Natural killer cell treated with Interleukin-12 subunit alpha and Interleukin-12 subunit beta and Interleukin-15 and Interleukin-18, amount 100 ng/mL, for 72 hours (primary cell): Measurements from ENCODE around the gene ROM1. TPM values are rescaled to one million over a fixed set of nuclear protein-coding genes. Genes with fewer than 3 reads are reported as not detected.
A peak's percentile ranks its signal among the peaks of the same experiment; 100 is the strongest.
"Not testable (repeated sequence)": the region's sequence is repeated elsewhere in the genome, so short reads cannot be mapped to it uniquely, and the experiment has no call there.

ENCODE experiments used
- ATAC-seq, 2 donors: fragments of 150-1000 bp; cut with Tn5 transposase in 1 of 2; sonication (Bioruptor Pico), chemical (Tn5 transposase) in 1 of 2; 2 replicates each; pipeline ENCODE4 v1.10.0; 2021
- DNase-seq: peaks from one replicate; pipeline ENCODE4 v3.0.0; 2022; ENCODE audit warnings: low spot score
- H3K27ac Mint-ChIP-seq, 2 donors: 1 replicate in 1 of 2; 2 replicates in 1 of 2; pipeline ENCODE4 v1.8.0; 2022; ENCODE audit warnings: mixed read lengths in 2 of 2, mild to moderate bottlenecking in 1 of 2, moderate library complexity in 1 of 2
- H3K27me3 Mint-ChIP-seq, 2 donors: 1 replicate in 1 of 2; 2 replicates in 1 of 2; pipeline ENCODE4 v1.8.0; 2022; ENCODE audit warnings: mixed read lengths in 2 of 2
- H3K36me3 Mint-ChIP-seq: one replicate; pipeline ENCODE4 v1.8.0; 2022; ENCODE audit warnings: mixed read lengths
- H3K4me1 Mint-ChIP-seq, 2 donors: 1 replicate in 1 of 2; 2 replicates in 1 of 2; pipeline ENCODE4 v1.8.0; 2022; ENCODE audit warnings: low read depth in 2 of 2, mixed read lengths in 2 of 2, mild to moderate bottlenecking in 1 of 2
- H3K4me3 Mint-ChIP-seq: one replicate; pipeline ENCODE4 v1.8.0; 2022; ENCODE audit warnings: mixed read lengths
- H3K9me3 Mint-ChIP-seq: 2 replicates; pipeline ENCODE4 v1.8.0; 2022; ENCODE audit warnings: mixed read lengths
- total RNA-seq, 2 donors: library from RNA; stranded (reverse); gene quantifications; one replicate each; pipeline ENCODE4 v1.2.3, GENCODE V29; 2022

Gene ROM1
- total RNA-seq, 2 donors from 2014 or later, result 4.5 to 4.6 TPM

DNA sequence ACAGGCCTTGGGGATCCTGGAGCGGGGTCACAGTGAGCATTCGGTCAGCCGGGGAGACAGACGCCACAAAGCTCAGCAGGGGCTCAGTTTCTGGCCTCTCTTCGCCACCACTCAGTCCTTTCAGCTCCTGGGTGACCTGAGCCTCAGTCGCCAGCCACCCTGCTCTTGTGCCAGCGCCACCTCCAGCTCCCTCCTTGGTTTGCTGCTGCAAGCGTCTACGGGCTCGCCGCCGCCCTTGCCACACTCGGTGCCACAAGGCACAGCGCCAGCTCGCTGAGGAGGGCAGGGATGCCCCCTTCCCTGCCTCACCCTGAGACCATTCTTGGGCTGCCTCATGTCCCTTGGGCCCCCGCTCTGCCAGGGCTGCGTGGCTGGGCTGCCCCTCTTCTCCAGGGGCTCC lies 37.9 kb upstream of the ROM1 start:
- ATAC-seq, result no peak
- peak overlapping the region; percentile 97 to 98 for H3K27ac Mint-ChIP-seq
- no peaks in the 10 kb centered on the region for H3K9me3 Mint-ChIP-seq
- no peak for DNase-seq
- peak overlapping the region; percentile 97 for H3K4me3 Mint-ChIP-seq
- H3K4me1 Mint-ChIP-seq, result peaks cover 43 to 47% of the 10 kb centered on the region in 2 donors
- peaks cover 38% of the 10 kb centered on the region for H3K36me3 Mint-ChIP-seq
- no peaks in the 10 kb centered on the region for H3K27me3 Mint-ChIP-seq

GRCh38 chr11:62575837-62576236 lies 37.2 kb upstream of the ROM1 start:
- H3K4me1 Mint-ChIP-seq, result peaks cover 36 to 42% of the 10 kb centered on the region in 2 donors
- peak overlapping the region; percentile 97 for H3K4me3 Mint-ChIP-seq
- peaks cover 35% of the 10 kb centered on the region for H3K36me3 Mint-ChIP-seq
- no peaks in the 10 kb centered on the region for H3K27me3 Mint-ChIP-seq
- no peaks in the 10 kb centered on the region for H3K9me3 Mint-ChIP-seq
- DNase-seq, result no peak
- ATAC-seq, result no peak
- peak overlapping the region; percentile 97 to 98 for H3K27ac Mint-ChIP-seq

- Mint-ChIP-seq H3K27me3 (no peaks in the 10 kb centered on the region), H3K36me3 (peaks cover 26% of the 10 kb centered on the region), H3K4me1 (peaks cover 23 to 29% of the 10 kb centered on the region in 2 donors), H3K4me3 (no peak overlapping the region), H3K9me3 (no peaks in the 10 kb centered on the region), H3K27ac (peak overlapping the region in 1 of 2 donors; percentile 81)
- DNase-seq (no peak), ATAC-seq (no peak)
These were observed 35.9 kb upstream of the ROM1 start for GRCh38 chr11:62577046-62577714.

DNA sequence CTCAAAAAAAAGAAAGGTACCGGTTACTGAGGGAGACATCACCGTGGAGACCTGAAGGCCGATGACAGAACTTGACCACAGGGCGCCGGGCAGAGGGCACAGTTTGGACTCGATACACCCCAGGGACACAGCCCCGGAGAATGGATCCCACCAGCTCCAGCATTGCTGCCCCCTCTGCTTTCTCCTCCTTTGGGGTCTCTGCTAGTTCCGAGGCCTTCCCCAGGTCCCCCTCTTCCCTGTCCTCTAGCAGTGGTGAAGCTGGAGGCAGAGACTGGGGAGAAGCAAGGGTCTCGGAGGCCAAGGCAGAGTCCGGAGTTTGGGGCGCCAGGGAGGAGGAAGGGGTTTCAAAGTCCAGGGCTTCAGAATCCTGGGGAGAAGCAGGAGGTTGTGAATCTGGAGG lies 34.5 kb upstream of the ROM1 start:
- Mint-ChIP-seq H3K27me3 (no peaks in the 10 kb centered on the region), H3K9me3 (no peaks in the 10 kb centered on the region), H3K27ac (no peak overlapping the region), H3K36me3 (peaks cover 13% of the 10 kb centered on the region), H3K4me3 (no peak overlapping the region), H3K4me1 (peaks cover 9 to 16% of the 10 kb centered on the region in 2 donors)
- no peak for DNase-seq
- ATAC-seq, result no peak

DNA sequence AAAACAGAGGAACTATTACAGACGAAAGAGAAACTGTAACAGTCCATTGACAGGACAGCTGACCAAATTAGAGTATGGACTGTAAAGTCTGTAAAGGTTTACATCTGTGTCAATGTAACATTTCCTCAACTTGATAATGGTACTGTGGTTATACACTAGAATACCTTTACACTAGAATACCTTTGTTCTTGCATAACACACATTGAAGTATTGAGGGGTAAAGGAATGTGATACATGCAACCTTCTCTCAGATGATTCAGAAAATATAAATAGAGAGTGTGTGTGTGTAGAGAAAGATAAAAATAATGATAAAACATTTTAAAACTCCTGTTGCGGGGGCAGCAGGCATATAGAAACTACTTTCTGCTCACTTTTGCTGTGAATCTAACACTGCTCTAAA lies 33.8 kb upstream of the ROM1 start:
- H3K4me1 Mint-ChIP-seq, result peaks cover 7 to 11% of the 10 kb centered on the region in 2 donors

GRCh38 chr11:62580959-62581715 lies 31.9 kb upstream of the ROM1 start:
- no peak for ATAC-seq
- Mint-ChIP-seq H3K27me3 (no peaks in the 10 kb centered on the region), H3K9me3 (no peaks in the 10 kb centered on the region), H3K4me1 (no peaks in the 10 kb centered on the region), H3K36me3 (peaks cover 12% of the 10 kb centered on the region), H3K27ac (no peak overlapping the region), H3K4me3 (no peak overlapping the region)
- no peak for DNase-seq

More for the DNA sequence above, 33.8 kb upstream of the ROM1 start:
- H3K36me3 Mint-ChIP-seq, result peaks cover 12% of the 10 kb centered on the region
- DNase-seq (no peak), ATAC-seq (no peak)
- no peak overlapping the region for H3K27ac Mint-ChIP-seq
- no peak overlapping the region for H3K4me3 Mint-ChIP-seq
- H3K27me3 Mint-ChIP-seq, result no peaks in the 10 kb centered on the region
- H3K9me3 Mint-ChIP-seq, result no peaks in the 10 kb centered on the region

GRCh38 chr11:62581735-62582134 lies 31.3 kb upstream of the ROM1 start:
- H3K27me3 Mint-ChIP-seq, H3K4me3 Mint-ChIP-seq, DNase-seq, H3K9me3 Mint-ChIP-seq, ATAC-seq, H3K27ac Mint-ChIP-seq, H3K4me1 Mint-ChIP-seq: not testable (repeated sequence)
- peaks cover 12% of the 10 kb centered on the region for H3K36me3 Mint-ChIP-seq

DNA sequence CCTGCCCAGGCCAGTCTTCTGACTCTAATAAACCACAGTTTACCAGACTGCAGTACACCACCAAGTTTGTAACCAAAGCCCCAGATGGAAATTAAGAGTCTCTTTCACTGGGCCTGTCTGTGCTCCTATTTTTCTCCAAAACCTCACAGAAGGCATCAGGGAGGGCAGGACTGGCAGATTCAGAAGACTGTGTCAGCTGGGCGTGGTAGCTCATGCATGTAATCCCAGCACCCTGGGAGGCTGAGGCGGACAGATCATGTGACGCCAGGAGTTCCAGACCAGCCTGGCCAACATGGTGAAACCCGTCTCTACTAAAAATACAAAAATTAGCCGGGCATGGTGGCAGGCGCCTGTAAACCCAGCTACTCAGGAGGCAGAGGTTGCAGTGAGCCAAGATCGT lies 27.7 kb upstream of the ROM1 start:
- H3K4me3 Mint-ChIP-seq, H3K27ac Mint-ChIP-seq, H3K4me1 Mint-ChIP-seq, H3K36me3 Mint-ChIP-seq, ATAC-seq, DNase-seq, H3K27me3 Mint-ChIP-seq, H3K9me3 Mint-ChIP-seq: not testable (repeated sequence)

GRCh38 chr11:62588966-62589637 lies 24.0 kb upstream of the ROM1 start:
- H3K4me1 Mint-ChIP-seq, result peaks cover 21 to 35% of the 10 kb centered on the region in 2 donors
- H3K9me3 Mint-ChIP-seq, result no peaks in the 10 kb centered on the region
- peak overlapping the region; percentile 98 for H3K4me3 Mint-ChIP-seq
- no peak for ATAC-seq
- no peak for DNase-seq
- peaks cover 7% of the 10 kb centered on the region for H3K36me3 Mint-ChIP-seq
- H3K27me3 Mint-ChIP-seq, result no peaks in the 10 kb centered on the region
- H3K27ac Mint-ChIP-seq, result peak overlapping the region in 1 of 2 donors; percentile 94

GRCh38 chr11:62591448-62592145 lies 21.5 kb upstream of the ROM1 start, which contains the start of gene TUT1:
Gene TUT1 (minus strand): TSS chr11:62591523. CDS start chr11:62591485, 38 bp downstream.
- H3K27me3 Mint-ChIP-seq, result no peaks in the 10 kb centered on the region
- peak within 1 kb of the TSS; percentile 98 for H3K4me3 Mint-ChIP-seq
- peak within 1 kb of the TSS; percentile 94 to 96 for H3K27ac Mint-ChIP-seq
- H3K36me3 Mint-ChIP-seq, result peaks cover 13% of the 10 kb centered on the region
- peak; percentile 96 for ATAC-seq
- no peaks in the 10 kb centered on the region for H3K9me3 Mint-ChIP-seq
- DNase-seq, result peak; percentile 97
- H3K4me1 Mint-ChIP-seq, result peaks cover 21 to 42% of the 10 kb centered on the region in 2 donors

DNA sequence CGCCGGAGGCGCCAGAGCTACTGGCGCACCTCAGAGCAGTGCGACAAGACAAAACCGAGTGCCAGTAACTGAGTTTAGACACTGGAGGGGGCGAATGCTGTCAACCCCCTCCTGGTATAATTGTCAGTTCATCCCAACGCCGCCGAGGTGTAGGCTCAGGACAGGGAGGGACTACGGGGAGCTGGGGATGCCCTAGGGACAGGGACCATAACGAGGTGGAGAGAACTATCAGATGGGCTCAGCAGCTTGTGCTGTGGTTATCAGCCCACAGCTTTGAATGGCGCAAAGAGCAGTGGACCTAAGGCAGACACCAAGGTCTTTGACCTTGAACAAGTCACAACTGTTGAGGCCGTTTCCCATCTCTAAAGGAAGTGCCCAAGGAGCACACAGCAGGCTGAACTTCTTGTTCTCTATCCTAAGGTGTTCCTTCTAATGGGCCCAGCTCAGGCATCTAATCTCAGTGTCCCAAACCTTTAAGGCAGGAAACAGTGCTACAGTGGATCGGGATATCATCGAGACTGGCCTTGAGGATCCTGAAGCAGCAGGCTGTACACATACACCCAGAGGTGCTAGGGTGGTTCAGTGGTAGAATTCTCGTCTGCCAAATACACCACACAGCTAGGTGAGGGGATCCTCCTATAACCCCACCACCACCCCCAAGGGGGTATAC lies 20.8 kb upstream of the ROM1 start:
- Mint-ChIP-seq H3K4me1 (peaks cover 24 to 46% of the 10 kb centered on the region in 2 donors), H3K36me3 (peaks cover 16% of the 10 kb centered on the region), H3K9me3 (no peaks in the 10 kb centered on the region), H3K4me3 (peak overlapping the region; percentile 98), H3K27me3 (no peaks in the 10 kb centered on the region), H3K27ac (peak overlapping the region; percentile 94 to 96)
- ATAC-seq (no peak), DNase-seq (no peak)

DNA sequence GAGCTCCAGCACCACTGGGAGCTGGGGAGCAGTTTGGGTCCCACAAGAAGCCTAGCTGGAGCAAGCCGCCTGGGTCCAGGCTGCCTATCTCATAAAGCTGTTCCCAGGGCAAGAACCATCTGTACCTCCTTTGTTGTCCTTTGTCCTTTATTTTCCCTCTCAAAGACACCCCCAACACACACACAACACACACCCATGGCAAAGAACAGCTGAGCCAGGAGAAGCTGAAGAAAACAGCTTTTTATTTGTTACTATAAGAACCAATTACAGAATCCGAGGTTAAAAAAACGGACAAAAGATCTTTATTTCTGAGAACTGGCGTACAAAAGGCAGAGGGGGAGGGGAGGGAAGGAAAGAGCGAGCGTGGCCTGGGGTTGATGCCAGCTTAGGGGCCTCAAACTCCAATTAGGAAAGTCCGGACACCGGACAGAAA lies 20.1 kb upstream of the ROM1 start:
- DNase-seq, result no peak
- H3K27ac Mint-ChIP-seq, result peak overlapping the region; percentile 94 to 96

More for the DNA sequence above, 20.1 kb upstream of the ROM1 start:
- no peak for ATAC-seq
- Mint-ChIP-seq H3K27me3 (no peaks in the 10 kb centered on the region), H3K36me3 (peaks cover 23% of the 10 kb centered on the region), H3K9me3 (no peaks in the 10 kb centered on the region), H3K4me1 (peaks cover 30 to 53% of the 10 kb centered on the region in 2 donors), H3K4me3 (peak overlapping the region; percentile 98)
